Uterus (tissue), 2 donors: ENCODE measurements around the gene EPB41L2.

Experiments
- POLR2A ChIP-seq, 2 donors: fragments of 450-650 bp; IDR thresholded peaks; one replicate each; pipeline ENCODE4 v1.6.1; 2016; ENCODE audit warnings: antibody characterized with exemption in 2 of 2, mild to moderate bottlenecking in 1 of 2, moderate library complexity in 1 of 2
- TF ChIP-seq, protein P1 (sequence below), 4 experiments: fragments of 200-600 bp in 2 of 4; fragments of 450-650 bp in 2 of 4; sonication (generic) in 2 of 4; IDR thresholded peaks; one replicate each; pipeline ENCODE4 v1.5.1; 2016 to 2019; ENCODE audit warnings: antibody characterized with exemption in 4 of 4, mild to moderate bottlenecking in 2 of 4, moderate library complexity in 1 of 4

DNA sequence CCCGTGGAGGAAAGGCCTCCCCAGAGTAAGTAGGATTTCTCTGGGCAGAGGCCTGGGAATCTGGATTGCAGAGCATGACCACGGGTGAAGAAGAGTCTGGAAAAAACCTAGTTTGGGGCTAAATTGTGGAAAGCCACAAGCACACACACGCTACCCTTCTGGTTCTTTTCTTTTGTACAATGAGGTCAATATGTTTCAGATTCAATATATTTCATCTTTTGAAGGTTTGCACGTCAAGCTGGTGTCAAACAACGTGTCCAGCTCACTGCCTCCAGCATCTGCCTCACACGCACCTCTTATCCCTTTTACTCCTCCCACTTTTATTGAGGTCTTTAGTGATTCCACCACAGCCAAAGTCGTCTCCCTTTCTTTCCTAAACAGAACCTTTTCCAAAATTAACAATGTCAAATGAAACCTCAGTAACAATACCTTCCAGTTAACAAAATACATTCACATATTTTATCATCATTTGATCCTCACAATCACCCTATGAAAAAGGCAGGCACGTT is 773 bp upstream of the EPB41L2 start:
- no peak for TF ChIP-seq POLR2A (IDR thresholded peaks at IDR 0.05)
- TF ChIP-seq, protein P1, sequence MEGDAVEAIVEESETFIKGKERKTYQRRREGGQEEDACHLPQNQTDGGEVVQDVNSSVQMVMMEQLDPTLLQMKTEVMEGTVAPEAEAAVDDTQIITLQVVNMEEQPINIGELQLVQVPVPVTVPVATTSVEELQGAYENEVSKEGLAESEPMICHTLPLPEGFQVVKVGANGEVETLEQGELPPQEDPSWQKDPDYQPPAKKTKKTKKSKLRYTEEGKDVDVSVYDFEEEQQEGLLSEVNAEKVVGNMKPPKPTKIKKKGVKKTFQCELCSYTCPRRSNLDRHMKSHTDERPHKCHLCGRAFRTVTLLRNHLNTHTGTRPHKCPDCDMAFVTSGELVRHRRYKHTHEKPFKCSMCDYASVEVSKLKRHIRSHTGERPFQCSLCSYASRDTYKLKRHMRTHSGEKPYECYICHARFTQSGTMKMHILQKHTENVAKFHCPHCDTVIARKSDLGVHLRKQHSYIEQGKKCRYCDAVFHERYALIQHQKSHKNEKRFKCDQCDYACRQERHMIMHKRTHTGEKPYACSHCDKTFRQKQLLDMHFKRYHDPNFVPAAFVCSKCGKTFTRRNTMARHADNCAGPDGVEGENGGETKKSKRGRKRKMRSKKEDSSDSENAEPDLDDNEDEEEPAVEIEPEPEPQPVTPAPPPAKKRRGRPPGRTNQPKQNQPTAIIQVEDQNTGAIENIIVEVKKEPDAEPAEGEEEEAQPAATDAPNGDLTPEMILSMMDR (IDR thresholded peaks at IDR 0.05): no peak
